ENCODE data around the gene FBP1.

The FBP1 gene

GRCh38 chr9:94624629-94625028 lies 14.7 kb downstream of the FBP1 start:
- no peak for DNase-seq (ENCODE audit: low read depth)
- no peak overlapping the region for H3K4me3 ChIP-seq (ENCODE audit: low read depth, low read length)
- no peak for TF ChIP-seq CTCF (IDR thresholded peaks at IDR 0.05; ENCODE audit: control insufficient read depth, extremely low read depth, insufficient read depth)

GRCh38 chr9:94623253-94623652 lies 16.1 kb downstream of the FBP1 start:
- no peak for DNase-seq (ENCODE audit: low read depth)
- peak; percentile 44 for TF ChIP-seq CTCF (IDR thresholded peaks at IDR 0.05; ENCODE audit: control insufficient read depth, extremely low read depth, insufficient read depth)
- H3K4me3 ChIP-seq (ENCODE audit: low read depth, low read length): no peak overlapping the region

GRCh38 chr9:94622087-94622800 lies 17.1 kb downstream of the FBP1 start:
- no peak overlapping the region for H3K4me3 ChIP-seq (ENCODE audit: low read depth, low read length)
- TF ChIP-seq CTCF (IDR thresholded peaks at IDR 0.05; ENCODE audit: control insufficient read depth, extremely low read depth, insufficient read depth): no peak
- DNase-seq (ENCODE audit: low read depth): no peak

GRCh38 chr9:94619026-94619425 lies 20.3 kb downstream of the FBP1 start:
- H3K4me3 ChIP-seq (ENCODE audit: low read depth, low read length): no peak overlapping the region
- DNase-seq (ENCODE audit: low read depth): no peak
- no peak for TF ChIP-seq CTCF (IDR thresholded peaks at IDR 0.05; ENCODE audit: control insufficient read depth, extremely low read depth, insufficient read depth)

- no peak for DNase-seq (ENCODE audit: low read depth)
- TF ChIP-seq CTCF (IDR thresholded peaks at IDR 0.05; ENCODE audit: control insufficient read depth, extremely low read depth, insufficient read depth): no peak
- no peak overlapping the region for H3K4me3 ChIP-seq (ENCODE audit: low read depth, low read length)
These were observed 26.3 kb downstream of the FBP1 start for GRCh38 chr9:94613003-94613402.

GRCh38 chr9:94612071-94612470 lies 27.2 kb downstream of the FBP1 start:
- H3K4me3 ChIP-seq (ENCODE audit: low read depth, low read length): no peak overlapping the region
- TF ChIP-seq CTCF (IDR thresholded peaks at IDR 0.05; ENCODE audit: control insufficient read depth, extremely low read depth, insufficient read depth): no peak
- DNase-seq (ENCODE audit: low read depth): no peak

GRCh38 chr9:94611638-94612068 lies 27.7 kb downstream of the FBP1 start:
- no peak for TF ChIP-seq CTCF (IDR thresholded peaks at IDR 0.05; ENCODE audit: control insufficient read depth, extremely low read depth, insufficient read depth)
- no peak overlapping the region for H3K4me3 ChIP-seq (ENCODE audit: low read depth, low read length)
- DNase-seq (ENCODE audit: low read depth): no peak
